HepG2 (cell line): ENCODE data around the gene LIPT2. TPM values are rescaled to one million over a fixed set of nuclear protein-coding genes. Genes with fewer than 3 reads are reported as not detected.

Experiments
- ADNP ChIP-seq: sonication (generic); formaldehyde crosslinking; IDR thresholded peaks from 2 replicates; pipeline ENCODE4 v1.4.0; 2020; ENCODE audit warnings: missing genetic modification reagents
- AKAP8 ChIP-seq: sonication (generic); formaldehyde crosslinking; IDR thresholded peaks from 2 replicates; pipeline ENCODE4 v1.5.1; 2020; ENCODE audit warnings: mild to moderate bottlenecking, missing genetic modification reagents
- CHD4 ChIP-seq: fragments of 200-600 bp; sonication (generic); IDR thresholded peaks from 2 replicates; pipeline ENCODE4 v1.7.0; 2017; ENCODE audit warnings: mild to moderate bottlenecking, low read length, borderline replicate concordance
- GTF3A ChIP-seq: sonication (generic); formaldehyde crosslinking; conservative IDR thresholded peaks from 2 replicates; pipeline ENCODE4 v1.4.0; 2020; ENCODE audit warnings: mild to moderate bottlenecking, missing genetic modification reagents
- ISL2 ChIP-seq: sonication (generic); formaldehyde crosslinking; IDR thresholded peaks from 2 replicates; pipeline ENCODE4 v1.5.0; 2020; ENCODE audit warnings: missing genetic modification reagents
- KLF6 ChIP-seq: IDR thresholded peaks from 2 replicates; pipeline ENCODE4 v1.8.0; 2016; ENCODE audit warnings: missing biosample characterization, missing genetic modification reagents
- NBN ChIP-seq: fragments of 450-650 bp; conservative IDR thresholded peaks from 2 replicates; pipeline ENCODE4 v1.6.1; 2017
- NCOA2 ChIP-seq: sonication (generic); formaldehyde crosslinking; IDR thresholded peaks from 2 replicates; pipeline ENCODE4 v1.8.0; 2022; ENCODE audit warnings: inconsistent platforms
- NFKBIZ ChIP-seq: IDR thresholded peaks from 2 replicates; pipeline ENCODE4 v1.6.1; 2018; ENCODE audit warnings: missing genetic modification reagents, missing compliant biosample characterization
- PITX1 ChIP-seq: sonication (generic); formaldehyde crosslinking; IDR thresholded peaks from 2 replicates; pipeline ENCODE4 v1.5.1; 2020; ENCODE audit warnings: mild to moderate bottlenecking, missing genetic modification reagents
- PPARG ChIP-seq: conservative IDR thresholded peaks from 2 replicates; pipeline ENCODE4 v1.6.1; 2016; ENCODE audit warnings: missing biosample characterization, missing genetic modification reagents
- SKI ChIP-seq: fragments of 450-650 bp; IDR thresholded peaks from one replicate; pipeline ENCODE4 v1.6.1; 2018; ENCODE audit warnings: mild to moderate bottlenecking; ENCODE audit not compliant: partially characterized antibody
- SNAPC4 ChIP-seq: sonication (generic); formaldehyde crosslinking; IDR thresholded peaks from 2 replicates; pipeline ENCODE4 v1.4.0; 2020; ENCODE audit warnings: mild to moderate bottlenecking, missing genetic modification reagents
- TBX3 ChIP-seq: fragments of 450-650 bp; IDR thresholded peaks from 2 replicates; pipeline ENCODE4 v1.6.1; 2017; ENCODE audit warnings: antibody characterized with exemption, mild to moderate bottlenecking, inconsistent platforms, borderline replicate concordance
- ZBTB40 ChIP-seq, 2 experiments: fragments of 450-650 bp in 1 of 2; sonication (generic) in 1 of 2; formaldehyde crosslinking in 1 of 2; IDR thresholded peaks; 2 replicates each; pipeline versions ENCODE4 v1.6.1 to v1.8.0; 2016 to 2022; ENCODE audit warnings: antibody characterized with exemption in 1 of 2, mild to moderate bottlenecking in 1 of 2, missing genetic modification reagents in 1 of 2
- ZBTB42 ChIP-seq: sonication (generic); formaldehyde crosslinking; IDR thresholded peaks from 2 replicates; pipeline ENCODE4 v1.5.0; 2020; ENCODE audit warnings: mild to moderate bottlenecking, missing genetic modification reagents
- ZNF674 ChIP-seq: sonication (generic); formaldehyde crosslinking; IDR thresholded peaks from 2 replicates; pipeline ENCODE4 v1.5.0; 2020; ENCODE audit warnings: low read depth, mild to moderate bottlenecking, missing genetic modification reagents
- polyA plus RNA-seq, 8 experiments: library from polyadenylated mRNA; depleted of rRNA in 3 of 8; stranded (reverse) in 7 of 8; unstranded in 1 of 8; fragments of >200 nt; fragmentation: Illumina TruSeq in 4 of 8; extraction: Trizol in 4 of 8; gene quantifications; 2 replicates each; pipeline versions ENCODE4 v1.2.1 to v1.2.3, GENCODE V29; 2011 to 2016; ENCODE audit warnings: low read depth in 4 of 8, missing spikeins in 1 of 8, mixed read lengths in 1 of 8; ENCODE audit not compliant: insufficient read depth in 1 of 8
- total RNA-seq, 5 experiments: library from RNA; depleted of rRNA; stranded (reverse); fragments of >200 nt; fragmentation: Illumina TruSeq; extraction: Trizol; gene quantifications; 2 replicates each; pipeline ENCODE4 v1.2.3, GENCODE V29; 2016; ENCODE audit warnings: low read depth in 1 of 5

The LIPT2 gene
- total and polyA plus RNA-seq, 2 of the 13 experiments (the other 11 are each of a cell fraction or from before 2014, with no cell fraction given): 3.0 to 5.6 TPM

- TF ChIP-seq ZBTB40 (IDR thresholded peaks at IDR 0.05) (no peak), ZBTB40 (CRISPR knock-in tag; IDR thresholded peaks at IDR 0.05) (no peak; the same call in 1 of the 2 replicates), ZNF674 (CRISPR knock-in tag) (no peak), KLF6 (CRISPR knock-in tag) (0 out of 2 replicates have a peak, but pooled peaks have one; percentile 45), NFKBIZ (CRISPR knock-in tag) (no peak), ISL2 (no peak), SKI (no peak), ADNP (CRISPR knock-in tag) (no peak), GTF3A (CRISPR knock-in tag) (no peak), TBX3 (no peak), ZBTB42 (no peak), CHD4 (no peak), PITX1 (peak; percentile 38; the same call in 1 of the 2 replicates), NCOA2 (CRISPR knock-in tag) (peak; percentile 71), NBN (no peak), SNAPC4 (peak; percentile 45; the same call in 1 of the 2 replicates), PPARG (CRISPR knock-in tag) (peak; percentile 40; the same call in 1 of the 2 replicates), AKAP8 (no peak)
These were observed 31.5 kb downstream of the LIPT2 start (continued) for GRCh38 chr11:74462009-74462408.
